Stimulated activated CD4-positive, alpha-beta T cell treated with anti-CD3 and anti-CD28 coated beads, Interleukin-1b, Interleukin-23, amount 100 ng/mL, for 48 hours (primary cell): ENCODE measurements around the gene GPR143.
"Not testable (repeated sequence)": the region's sequence is repeated elsewhere in the genome, so short reads cannot be mapped to it uniquely, and the experiment has no call there.

ENCODE experiments used
- DNase-seq: peaks from one replicate; pipeline ENCODE4 v3.0.0-alpha.2; 2020

Gene GPR143

DNA sequence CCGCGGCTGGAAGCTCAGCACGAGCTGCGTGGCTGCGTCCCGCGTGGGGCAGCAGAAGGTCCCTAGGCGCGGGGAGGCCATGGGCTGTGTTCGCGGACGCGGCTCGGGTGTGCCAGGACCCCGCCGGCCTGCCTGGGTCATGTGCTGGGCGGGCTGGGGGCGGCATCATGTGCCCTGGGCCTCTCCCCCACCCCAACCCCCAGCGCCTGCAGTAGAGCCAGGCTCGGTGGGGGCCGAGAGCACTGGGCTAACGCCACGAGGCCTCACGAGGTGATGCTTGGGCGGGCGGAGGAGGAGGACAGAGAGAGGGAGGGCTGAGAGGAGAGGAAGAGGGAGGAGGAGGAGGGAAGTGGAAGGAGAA is at the start of gene GPR143:
Gene GPR143 (minus strand): TSS at position 111 of the 361 bp plus-strand sequence. CDS start 30 bp downstream, at position 81.
- no peak for DNase-seq

DNA sequence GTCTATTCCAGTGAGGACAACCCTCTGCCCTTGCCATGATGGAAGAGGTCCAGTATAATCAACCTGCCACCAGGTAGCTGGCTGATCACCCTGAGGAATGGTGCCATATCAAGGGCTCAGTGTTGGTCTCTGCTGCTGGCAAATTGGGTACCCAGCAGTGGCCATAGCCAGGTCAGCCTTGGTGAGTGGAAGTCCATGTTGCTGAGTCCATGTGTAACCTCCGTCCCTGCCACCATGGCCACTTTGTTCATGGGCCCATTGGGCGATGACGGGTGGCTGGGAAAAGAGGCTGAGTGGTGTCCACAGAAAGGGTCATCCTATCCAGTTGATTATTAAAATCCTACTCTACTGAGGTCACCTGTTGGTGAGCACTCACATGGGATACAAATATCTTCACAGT is 45.4 kb upstream of the GPR143 start:
- DNase-seq, result not testable (repeated sequence)

DNA sequence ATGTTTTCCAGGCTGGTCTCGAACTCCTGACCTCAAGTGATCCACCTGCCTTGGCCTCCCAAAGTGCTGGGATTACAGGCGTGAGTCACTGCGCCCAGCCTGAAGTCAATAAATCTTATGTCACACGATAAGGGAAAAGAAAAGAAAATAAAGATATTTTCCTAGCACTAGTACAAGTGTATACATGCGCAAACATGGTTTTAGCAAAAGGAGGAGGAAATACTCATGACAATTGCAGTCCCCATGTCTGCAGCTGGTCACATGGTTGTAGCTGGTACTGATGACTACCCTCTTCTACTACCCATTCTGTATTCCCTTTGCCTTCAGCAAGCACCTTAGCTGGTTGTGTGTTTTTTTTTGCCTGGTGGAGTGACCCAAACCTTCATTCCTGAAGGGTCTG is 44.2 kb upstream of the GPR143 start:
- DNase-seq, result not testable (repeated sequence)

DNA sequence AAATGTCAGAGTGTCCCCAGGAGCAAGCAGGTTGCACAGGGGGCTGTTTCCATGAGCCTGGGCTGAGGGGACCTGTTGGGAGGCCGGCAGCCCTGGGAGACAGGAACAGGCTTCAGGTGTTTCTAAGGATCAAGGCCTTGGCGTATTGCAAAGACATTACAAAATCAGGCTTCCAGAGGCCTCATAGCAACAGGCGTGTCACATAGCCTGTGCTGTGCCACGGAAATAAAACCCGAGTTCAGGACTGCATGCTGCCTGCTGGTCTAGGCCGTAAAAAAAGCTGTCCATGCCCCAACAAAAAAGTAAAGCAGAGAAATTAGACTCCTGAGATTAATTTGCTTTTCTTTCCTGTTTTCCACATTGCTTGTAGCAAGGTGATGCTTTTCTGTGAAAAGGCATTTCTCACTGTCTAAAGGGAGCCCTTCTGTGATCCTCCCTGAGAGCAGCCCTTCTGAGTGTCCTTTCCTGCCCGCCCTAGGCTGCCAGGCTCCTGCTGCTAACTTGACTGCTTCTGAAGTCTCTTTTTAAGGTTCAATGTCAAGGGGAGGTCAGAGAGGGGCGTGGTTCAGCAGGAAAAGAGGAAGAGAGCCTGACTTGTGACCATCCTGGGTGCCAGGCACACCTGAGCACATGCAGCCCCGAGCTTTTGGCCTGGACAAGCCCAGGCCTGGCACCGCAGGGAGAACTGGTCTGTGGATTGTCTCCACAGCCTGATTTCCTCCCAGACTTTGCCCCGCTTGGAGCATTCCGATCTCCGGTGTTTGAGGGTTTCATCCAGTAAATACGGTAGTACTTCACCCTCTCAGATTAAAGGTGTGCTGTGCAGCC is 41.9 kb upstream of the GPR143 start:
- DNase-seq, result no peak

DNA sequence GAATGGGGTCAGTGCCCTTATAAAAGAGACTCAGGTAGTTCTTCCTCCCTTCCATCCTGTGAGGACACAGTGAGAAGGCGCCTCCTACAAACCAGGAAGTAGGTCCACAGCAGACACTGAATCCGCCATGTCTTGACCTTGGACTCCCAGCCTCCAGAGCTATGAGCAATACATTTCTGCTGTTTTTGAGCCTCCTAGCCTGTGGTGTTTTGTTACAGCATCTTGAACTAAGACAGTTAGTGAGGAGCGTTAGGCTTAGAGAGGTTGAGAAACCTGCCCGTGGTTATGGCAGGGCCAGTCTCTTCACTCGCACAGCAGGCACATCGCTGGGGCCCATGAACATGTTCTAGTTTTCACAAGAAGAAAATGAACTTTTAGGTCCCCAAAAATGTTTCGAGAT is 40.3 kb upstream of the GPR143 start:
- no peak for DNase-seq

DNA sequence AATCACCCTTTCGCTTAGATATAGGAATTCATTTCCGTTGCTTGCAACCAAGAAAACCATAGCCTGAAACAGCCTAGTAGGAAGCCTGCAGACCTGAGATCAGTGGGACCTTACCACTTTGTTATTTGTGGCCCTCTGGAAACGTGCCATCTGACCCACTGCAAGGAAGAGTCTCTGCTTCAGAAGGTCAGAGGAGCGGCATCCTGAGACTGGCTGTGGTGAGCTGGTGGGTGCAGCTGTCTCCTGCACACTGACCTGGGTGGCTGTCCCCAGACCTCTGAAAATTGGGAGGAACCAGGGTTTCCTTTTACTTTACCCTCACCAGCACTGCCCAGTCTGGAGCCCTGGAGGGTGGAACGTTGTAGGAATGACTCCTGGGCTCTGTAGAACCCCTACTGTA is 38.8 kb upstream of the GPR143 start:
- no peak for DNase-seq

DNA sequence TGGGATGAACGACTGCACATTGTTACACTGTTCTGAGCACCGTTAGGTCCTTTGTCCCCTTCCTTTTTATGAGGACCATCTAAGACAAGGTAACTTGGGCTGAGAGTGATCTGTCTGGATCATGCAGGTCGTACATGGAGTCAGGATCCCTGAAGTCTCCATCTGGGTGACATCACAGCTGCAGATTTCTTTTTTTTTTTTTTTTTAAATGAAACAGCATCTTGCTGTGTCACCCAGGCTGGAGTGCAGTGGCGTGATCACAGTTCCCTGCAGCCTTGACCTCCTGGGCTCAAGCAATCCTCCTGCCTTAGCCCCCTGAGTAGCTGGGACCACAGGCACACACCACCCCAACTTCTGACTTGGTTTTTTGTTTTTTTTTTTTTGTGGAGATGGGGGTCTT is 37.1 kb upstream of the GPR143 start:
- no peak for DNase-seq

DNA sequence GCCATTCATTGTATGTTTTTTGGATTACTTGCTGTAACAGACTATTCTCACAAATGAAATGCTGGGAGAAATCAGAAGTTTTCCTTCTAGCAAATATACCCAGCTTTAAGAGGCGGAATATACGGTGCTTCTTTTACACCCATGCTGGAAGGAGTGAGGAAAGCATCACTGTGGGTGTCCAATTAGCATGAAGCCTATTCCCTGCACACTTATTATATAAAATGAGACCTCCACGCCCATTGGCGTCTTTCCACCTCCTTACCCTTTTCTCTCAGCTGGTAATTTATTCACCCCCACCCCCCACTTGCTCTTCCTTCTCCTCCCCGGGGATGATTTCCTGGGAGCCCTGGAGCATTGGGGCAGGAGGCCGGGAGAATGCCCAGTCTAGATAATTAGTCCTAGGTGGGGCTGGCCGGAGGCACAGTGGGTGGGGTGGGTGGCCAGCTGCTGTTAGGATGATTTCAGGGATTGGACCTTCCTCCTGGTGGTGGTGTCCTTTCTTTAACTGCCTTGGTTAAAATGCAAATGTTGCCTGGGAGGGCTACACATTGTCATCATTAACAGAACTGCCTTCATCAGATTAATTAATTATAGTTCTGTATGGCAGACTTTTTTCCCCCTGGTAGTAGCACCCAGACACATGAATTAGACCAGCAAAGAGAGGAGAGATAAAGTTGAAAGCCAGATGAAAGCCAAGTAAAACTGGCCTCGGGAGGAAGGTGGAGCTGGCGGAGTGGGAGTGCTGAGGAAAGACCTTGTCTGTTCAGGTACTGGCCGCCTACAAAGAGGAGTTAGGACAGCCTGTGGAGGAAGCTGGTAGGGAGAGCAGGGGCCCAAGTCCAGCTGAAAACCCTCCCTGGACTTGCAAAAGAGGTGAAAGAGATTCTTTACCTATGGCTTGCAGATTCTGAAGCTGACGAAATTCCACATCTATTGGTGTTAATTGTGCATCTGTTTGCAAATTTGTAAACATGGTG is 32.0 kb upstream of the GPR143 start:
- no peak for DNase-seq

DNA sequence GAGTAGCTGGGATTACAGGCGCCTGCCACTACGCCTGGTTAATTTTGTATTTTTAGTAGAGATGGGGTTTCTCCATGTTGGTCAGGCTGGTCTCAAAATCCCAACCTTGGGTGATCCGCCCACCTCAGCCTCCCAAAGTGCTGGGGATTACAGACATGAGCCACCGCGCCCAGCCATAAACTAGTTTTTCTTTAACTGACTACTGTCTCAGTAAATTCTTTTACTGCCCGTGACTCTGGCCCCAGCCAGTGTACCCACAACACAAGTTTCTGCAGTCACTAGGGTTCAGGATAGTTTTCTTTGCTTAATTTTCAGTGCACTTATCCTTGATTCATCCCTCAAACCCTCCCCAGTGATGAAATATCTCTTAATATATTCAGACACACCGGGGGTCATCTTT is 28.8 kb upstream of the GPR143 start:
- DNase-seq, result no peak

DNA sequence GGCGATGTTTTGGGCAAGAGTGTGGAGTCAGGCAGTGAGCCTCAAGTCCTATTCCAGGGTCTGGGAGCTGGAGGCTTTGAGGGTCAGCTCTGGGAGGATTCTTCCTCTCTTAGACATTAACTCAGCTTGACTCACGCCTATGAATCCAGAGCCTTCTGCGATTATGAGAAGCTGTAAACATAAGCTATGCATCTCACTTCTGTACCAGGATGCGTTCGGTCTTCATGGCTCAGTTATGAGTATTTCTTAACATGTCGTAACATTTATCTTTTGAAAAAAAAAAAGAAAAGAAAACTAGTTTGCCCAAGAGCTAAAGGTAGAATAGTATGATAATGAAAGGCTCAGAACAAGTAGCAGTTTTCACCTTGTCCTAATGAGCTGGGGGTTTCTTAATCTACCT is 25.2 kb upstream of the GPR143 start:
- no peak for DNase-seq

DNA sequence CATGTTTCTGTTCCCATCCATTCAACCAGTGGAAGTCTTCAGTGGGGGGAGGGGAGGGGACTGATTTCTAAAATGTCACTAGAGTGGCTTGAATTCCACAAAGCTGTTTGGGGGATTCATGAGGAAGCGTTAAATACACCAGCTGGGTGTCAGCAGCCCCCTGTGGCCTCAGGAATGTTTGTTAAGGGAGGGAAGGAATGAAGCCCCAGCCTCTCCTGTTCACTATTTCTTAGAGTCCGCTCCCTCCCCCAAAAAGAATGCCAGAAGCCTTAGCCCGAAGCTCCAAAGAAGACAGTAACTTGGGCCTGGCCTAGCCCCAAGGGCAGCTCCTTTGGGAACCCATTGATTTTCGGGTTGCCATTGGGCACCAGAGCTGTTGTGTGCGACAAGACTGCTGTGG is 23.9 kb upstream of the GPR143 start:
- no peak for DNase-seq

DNA sequence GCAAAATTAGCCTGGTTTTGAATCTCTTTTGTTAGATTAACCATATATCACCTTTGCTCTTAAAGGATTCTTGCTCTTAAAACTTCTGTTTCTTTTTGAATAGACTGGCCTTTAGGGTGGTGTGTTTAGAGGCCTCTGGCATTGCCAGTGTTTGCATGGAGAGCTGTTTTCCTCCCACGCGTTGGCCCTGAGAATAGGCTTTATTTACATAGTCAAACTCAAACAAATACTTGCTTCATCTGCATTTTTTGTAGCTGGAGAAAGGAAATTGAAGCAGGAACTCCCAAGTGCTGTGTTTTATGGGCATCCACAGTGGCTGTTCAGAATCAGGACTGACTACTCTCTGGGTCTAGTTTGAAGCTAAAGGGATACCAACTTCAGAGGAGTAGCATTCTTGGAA is 23.3 kb upstream of the GPR143 start:
- DNase-seq, result no peak

DNA sequence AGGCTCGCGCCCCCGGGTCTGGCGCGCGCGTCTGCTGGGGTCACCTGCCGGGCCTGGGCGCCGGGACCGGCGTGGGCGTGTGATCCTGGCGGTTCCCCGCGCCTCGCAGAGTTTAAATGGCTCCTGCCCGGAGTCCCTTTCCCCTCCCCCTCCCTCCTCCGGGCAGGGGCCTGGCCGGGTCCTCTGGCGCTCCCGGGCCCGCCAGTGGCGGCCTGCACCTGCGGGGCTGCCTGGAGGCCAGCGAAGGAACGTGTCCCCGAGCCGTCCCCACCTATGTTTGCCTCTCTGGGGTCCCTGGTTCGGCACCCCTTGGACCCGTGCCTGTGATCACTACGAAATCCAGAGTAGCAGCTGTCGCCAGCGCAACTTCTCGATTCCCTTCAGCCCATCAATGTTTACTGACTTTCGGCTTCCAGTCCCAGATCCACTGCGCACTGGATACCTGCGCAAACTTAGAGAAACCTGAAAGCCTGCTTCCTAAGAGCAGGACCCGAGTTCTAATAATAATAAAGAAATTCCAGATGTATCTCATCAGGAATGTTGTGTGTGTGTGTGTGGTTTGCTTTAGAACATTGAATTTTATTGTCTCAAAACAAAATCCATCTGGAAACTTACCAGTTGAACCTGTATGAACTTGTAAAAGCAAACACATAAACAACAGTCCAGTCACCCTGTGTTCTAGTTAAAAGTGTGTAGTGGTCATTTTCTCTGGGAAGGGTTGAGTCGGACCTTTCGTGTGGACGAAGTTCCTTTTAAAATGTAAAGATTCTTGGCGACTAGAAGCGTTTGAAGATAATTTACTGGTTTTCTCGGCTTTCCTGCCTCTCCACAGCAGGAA is 21.4 kb upstream of the GPR143 start:
- DNase-seq, result no peak

DNA sequence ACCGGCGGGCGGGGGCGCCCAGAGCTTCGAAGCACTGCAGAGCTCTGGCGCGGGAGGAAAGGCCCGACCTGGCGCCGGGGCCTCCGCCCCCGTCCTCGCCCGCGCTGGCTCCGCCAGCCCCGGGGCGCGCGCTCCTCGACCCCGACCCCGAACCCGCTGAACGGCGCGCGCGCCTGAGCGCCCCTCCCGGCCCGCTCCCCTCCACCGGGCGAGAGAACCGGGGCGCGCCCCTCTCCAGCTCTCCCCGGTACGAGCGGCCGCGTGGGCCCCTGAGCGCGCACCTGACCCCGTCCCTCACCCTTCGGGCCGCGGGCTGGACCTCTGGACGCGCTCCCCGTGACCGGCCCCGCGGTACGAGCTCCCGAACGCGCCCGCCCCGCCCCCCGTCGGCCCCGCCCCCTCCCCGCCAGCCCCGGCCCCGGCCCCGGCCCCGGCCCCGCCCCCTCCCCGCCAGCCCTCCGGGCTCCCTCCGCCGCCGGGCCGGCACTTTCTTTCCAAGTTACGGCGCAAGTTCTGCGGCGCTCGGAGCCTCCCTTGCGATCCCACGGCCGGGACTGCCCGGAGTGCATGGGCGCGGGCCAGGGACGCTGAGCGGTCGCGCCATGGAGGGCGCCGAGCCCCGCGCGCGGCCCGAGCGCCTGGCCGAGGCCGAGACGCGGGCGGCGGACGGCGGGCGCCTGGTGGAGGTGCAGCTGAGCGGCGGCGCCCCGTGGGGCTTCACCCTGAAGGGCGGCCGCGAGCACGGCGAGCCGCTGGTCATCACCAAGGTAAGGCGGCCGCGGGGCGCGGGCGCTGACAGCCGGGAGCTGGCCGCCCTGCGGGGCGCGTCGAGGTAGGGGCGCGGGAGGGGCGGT is 20.5 kb upstream of the GPR143 start, which contains the start of gene SHROOM2:
Gene SHROOM2 (plus strand): TSS at position 486 of the 854 bp plus-strand sequence. CDS start 117 bp downstream, at position 603.
- no peak for DNase-seq

DNA sequence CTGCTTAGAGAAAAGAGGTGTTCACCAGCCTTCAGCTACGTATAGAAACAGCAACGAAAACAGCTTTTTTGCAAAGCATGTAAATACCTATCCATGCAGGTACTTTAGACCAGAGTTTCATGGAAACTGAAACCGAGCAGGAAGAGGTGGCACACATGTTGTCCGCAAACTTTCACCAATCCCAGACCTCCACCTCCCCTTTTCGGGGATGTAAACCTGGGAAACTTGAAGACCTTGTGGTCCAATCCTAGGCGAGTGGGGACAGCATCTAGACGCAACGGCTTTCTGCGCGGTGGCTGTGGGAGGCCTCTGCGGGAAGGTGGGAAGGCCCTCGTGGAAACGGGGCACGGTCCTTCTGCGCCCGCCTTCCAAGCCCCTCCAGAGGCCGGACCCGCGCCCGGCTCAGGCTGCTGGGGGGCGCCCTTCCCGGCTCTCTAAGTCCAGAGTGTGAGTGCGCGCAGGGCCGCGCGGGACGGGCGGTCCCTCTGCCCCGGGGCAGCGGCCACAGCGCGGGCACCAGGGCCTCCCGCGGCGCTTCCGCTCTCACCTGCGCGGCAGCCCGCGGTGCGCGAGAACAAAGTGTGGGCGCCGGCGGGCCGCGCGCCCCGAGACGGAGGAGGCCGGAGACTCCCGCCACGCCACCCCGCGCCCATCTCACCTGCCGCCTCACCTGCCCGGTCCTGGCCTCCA is 19.8 kb upstream of the GPR143 start:
- DNase-seq, result no peak

DNA sequence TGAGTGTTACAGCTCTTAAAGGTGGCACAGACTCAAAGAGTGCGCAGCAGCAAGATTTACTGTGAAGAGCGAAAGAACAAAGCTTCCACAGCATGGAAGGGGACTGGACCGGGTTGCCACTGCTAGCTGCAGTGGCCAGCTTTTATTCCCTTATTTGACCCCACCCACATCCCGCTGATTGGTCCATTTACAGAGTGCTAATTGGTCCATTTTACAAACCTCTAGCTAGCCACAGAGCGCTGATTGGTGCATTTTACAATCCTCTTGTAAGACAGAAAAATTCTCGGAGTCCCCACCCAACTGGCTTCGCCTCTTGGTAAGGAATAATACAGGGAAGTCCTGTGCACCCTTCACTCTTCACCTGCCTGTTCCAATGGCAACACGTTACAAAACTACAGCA is 18.7 kb upstream of the GPR143 start:
- no peak for DNase-seq

DNA sequence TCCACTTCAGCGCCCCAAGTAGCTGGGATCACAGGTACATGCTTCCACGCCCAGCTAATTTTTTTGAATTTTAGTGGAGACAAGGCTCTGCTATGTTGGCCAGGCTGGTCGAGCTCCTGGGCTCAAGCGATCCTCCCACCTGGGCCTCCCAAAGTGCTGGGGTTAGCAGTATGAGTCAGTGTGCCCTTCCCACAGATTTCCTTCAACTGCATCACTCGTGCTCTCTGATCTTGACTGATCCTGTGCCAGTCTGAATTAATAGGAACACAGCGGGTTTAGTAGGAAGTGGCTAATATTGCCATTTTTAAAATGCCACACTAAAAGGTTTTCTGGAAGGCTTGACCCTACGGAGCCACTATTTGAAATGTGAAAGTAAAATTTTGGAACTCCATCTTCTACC is 16.3 kb upstream of the GPR143 start:
- DNase-seq, result no peak

DNA sequence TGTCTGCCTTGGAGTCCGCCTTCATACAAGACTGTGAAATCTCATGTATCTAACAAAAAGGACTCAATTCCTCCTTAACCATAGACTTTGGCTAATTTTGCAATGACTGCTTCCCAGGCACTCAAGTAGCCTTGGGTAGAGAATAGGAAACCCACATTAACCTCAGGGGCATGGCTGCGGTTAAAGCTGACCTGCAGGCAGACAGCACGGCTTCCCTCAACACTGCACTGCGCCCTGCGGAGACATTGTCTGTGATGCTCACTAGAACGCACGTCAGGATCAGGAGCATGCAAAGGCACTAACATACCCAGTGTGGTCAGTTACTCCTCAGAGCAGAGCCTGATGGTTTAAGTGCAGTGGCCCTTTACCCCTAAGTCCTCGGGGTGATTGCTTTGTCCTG is 10.3 kb upstream of the GPR143 start:
- DNase-seq, result no peak

DNA sequence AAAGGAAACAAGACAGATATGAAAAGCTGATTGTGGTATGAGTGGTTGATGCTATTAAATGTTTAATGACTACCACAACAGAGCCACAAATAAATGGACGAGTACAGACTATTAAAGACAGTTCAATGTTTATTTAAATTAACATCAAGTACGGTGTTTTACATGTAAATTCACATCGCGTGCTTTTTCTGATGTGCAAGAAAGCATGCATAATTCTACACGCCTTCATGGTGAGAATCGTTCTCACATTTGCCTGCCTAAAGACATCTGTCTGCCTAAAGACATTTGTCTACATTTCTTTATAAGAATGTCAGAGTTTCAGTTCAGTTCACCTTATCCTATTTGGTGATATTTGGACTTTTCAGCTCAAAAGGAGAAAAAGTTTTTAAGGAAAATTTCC is 7.3 kb upstream of the GPR143 start:
- DNase-seq, result no peak

DNA sequence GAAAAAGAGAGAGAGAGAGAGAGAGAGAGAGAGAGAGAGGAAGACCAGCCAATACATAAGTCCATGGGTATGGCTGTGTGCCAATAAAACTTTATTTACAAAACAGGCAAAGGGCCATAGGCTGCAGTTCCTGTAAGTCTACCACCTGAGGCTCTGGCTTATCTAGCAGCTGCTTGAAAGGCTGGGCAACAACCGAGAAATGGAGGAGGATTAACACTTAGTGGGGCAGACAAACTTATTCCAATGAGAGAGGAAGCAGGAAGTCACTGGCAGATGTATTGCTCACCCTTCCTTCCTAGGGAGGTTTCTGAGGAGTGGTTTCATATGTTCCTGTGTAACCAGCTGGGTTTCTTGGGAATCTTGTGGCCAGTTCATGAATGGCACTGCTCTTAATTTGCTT is 4.7 kb upstream of the GPR143 start:
- no peak for DNase-seq

DNA sequence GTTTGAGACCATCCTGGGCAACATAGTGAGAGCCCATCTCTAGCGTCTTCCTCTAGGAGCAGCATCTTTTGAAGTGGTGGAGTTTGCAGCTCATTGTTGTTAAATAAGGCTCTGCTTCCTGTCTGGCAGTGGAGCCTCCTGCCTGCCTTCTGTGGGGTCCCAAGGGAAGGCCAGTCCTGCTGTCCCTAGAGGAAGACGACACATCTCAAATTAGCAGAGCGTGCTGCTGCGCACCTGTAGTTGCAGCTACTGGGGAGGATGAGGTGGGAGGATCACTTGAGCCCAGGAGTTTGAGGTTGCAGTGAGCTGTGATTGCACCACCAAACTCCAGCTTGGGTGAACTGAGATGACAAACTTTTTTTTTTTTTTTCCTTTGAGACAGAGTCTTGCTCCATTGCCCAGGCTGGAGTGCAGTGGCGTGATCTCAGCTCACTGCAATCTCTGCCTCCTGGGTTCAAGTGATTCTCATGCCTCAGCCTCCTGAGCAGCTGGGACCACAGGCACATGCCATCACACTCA is 2.7 kb upstream of the GPR143 start:
- not testable (repeated sequence) for DNase-seq
